Type B pancreatic cell (in vitro differentiated cells): ENCODE data around the gene DNAH8. TPM values are rescaled to one million over a fixed set of nuclear protein-coding genes. Genes with fewer than 3 reads are reported as not detected.

Experiments used
- DNase-seq: peaks from one replicate; pipeline ENCODE4 v3.0.0; 2021; ENCODE audit warnings: mixed read lengths; ENCODE audit not compliant: unreplicated experiment; ENCODE audit errors: extremely low spot score
- H3K27ac Mint-ChIP-seq: 2 replicates; pipeline ENCODE4 v1.8.0; 2021; ENCODE audit warnings: mild to moderate bottlenecking, mixed read lengths
- H3K27me3 Mint-ChIP-seq: 2 replicates; pipeline ENCODE4 v1.8.0; 2021; ENCODE audit warnings: mixed read lengths
- H3K36me3 Mint-ChIP-seq: 2 replicates; pipeline ENCODE4 v1.8.0; 2021; ENCODE audit warnings: mixed read lengths
- H3K4me1 Mint-ChIP-seq: one replicate; pipeline ENCODE4 v1.8.0; 2021; ENCODE audit warnings: mixed read lengths; ENCODE audit not compliant: unreplicated experiment
- H3K4me3 Mint-ChIP-seq: 2 replicates; pipeline ENCODE4 v1.8.0; 2021; ENCODE audit warnings: mild to moderate bottlenecking, mixed read lengths
- H3K9me3 Mint-ChIP-seq: 2 replicates; pipeline ENCODE4 v1.8.0; 2021; ENCODE audit warnings: mixed read lengths
- total RNA-seq: library from RNA; stranded (reverse); gene quantifications from 2 replicates; pipeline ENCODE4 v1.2.1, GENCODE V29; 2021; ENCODE audit warnings: low replicate concordance
- TF ChIP-seq, protein P1 (sequence below): fragments of 200-600 bp; sonication (generic); conservative IDR thresholded peaks from 2 replicates; pipeline ENCODE4 v1.5.0; 2021; ENCODE audit warnings: antibody characterized with exemption, mild to moderate bottlenecking

Gene DNAH8
- total RNA-seq, 1 donor from 2014 or later = 0.05 TPM

DNA sequence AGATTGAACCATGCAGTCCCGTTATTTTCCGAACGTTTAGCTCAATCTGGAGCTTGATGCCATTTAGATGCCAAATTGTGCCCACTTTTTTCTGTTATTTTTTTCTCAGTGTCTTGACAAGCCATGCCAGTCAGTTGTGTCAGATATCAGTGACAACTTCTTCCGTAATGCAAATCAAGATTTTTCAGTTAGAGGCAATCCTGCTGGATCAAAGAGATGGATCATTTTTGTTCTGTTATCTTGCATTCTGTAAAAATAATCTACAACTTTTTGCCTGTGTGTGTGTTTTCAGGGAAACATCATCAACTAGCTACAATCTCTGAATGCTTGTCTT is 302.4 kb downstream of the DNAH8 start:
- Mint-ChIP-seq H3K4me1 (peaks cover 8% of the 10 kb centered on the region), H3K9me3 (peaks cover 7% of the 10 kb centered on the region), H3K27me3 (peaks cover 15% of the 10 kb centered on the region), H3K36me3 (no peaks in the 10 kb centered on the region), H3K4me3 (no peak overlapping the region), H3K27ac (no peak overlapping the region)
- no peak for DNase-seq
- TF ChIP-seq, protein P1, sequence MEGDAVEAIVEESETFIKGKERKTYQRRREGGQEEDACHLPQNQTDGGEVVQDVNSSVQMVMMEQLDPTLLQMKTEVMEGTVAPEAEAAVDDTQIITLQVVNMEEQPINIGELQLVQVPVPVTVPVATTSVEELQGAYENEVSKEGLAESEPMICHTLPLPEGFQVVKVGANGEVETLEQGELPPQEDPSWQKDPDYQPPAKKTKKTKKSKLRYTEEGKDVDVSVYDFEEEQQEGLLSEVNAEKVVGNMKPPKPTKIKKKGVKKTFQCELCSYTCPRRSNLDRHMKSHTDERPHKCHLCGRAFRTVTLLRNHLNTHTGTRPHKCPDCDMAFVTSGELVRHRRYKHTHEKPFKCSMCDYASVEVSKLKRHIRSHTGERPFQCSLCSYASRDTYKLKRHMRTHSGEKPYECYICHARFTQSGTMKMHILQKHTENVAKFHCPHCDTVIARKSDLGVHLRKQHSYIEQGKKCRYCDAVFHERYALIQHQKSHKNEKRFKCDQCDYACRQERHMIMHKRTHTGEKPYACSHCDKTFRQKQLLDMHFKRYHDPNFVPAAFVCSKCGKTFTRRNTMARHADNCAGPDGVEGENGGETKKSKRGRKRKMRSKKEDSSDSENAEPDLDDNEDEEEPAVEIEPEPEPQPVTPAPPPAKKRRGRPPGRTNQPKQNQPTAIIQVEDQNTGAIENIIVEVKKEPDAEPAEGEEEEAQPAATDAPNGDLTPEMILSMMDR = no peak

DNA sequence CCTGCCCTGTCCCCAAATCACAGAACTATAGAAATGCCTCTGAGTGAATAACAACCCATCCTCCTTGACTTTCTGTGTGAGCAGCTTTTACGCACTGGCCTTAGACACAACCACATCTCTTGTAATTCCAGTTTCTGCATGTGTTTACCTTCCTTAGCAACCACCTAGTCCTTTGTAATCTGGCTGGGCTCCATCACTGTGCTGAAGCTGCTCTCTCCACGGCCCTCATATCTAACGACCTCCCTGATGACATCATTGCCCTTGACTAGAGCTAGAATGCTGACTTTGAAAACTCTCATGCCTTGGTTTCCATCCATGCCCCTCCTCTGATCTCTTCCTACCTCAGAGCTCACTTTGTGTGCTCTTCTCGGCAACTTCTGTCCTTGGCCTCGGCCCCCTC is 303.0 kb downstream of the DNAH8 start:
- no peak for DNase-seq
- peaks cover 7% of the 10 kb centered on the region for H3K9me3 Mint-ChIP-seq
- no peak overlapping the region for H3K27ac Mint-ChIP-seq

DNA sequence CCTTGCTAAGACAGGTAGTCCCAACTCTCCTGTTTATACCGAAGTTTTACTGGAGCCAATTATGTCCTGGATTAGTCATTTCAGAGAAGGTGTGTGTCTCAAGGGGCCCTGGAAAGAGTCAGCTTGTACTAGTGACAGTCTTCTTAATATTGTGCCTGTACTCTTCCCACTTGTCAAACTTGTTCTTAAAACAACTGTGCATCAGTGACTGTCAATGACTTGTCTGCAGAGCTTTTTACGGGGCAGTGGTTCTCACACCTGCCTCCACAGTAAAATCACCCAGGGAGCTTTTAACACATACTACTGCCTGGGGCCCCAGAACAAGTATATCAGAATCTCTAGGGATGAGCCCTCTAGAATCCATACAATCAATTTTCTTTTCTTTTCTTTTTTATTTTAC is 305.0 kb downstream of the DNAH8 start:
- H3K4me3 Mint-ChIP-seq = no peak overlapping the region
- no peaks in the 10 kb centered on the region for H3K36me3 Mint-ChIP-seq
- TF ChIP-seq, protein P1 = no peak
- peaks cover 7% of the 10 kb centered on the region for H3K27me3 Mint-ChIP-seq
- no peak for DNase-seq
- no peaks in the 10 kb centered on the region for H3K9me3 Mint-ChIP-seq
- H3K27ac Mint-ChIP-seq = no peak overlapping the region
- H3K4me1 Mint-ChIP-seq = peaks cover 8% of the 10 kb centered on the region

More for the DNA sequence above, 303.0 kb downstream of the DNAH8 start:
- H3K27me3 Mint-ChIP-seq = peaks cover 15% of the 10 kb centered on the region
- H3K4me3 Mint-ChIP-seq = no peak overlapping the region
- TF ChIP-seq, protein P1 = no peak
- peaks cover 8% of the 10 kb centered on the region for H3K4me1 Mint-ChIP-seq
- H3K36me3 Mint-ChIP-seq = no peaks in the 10 kb centered on the region

DNA sequence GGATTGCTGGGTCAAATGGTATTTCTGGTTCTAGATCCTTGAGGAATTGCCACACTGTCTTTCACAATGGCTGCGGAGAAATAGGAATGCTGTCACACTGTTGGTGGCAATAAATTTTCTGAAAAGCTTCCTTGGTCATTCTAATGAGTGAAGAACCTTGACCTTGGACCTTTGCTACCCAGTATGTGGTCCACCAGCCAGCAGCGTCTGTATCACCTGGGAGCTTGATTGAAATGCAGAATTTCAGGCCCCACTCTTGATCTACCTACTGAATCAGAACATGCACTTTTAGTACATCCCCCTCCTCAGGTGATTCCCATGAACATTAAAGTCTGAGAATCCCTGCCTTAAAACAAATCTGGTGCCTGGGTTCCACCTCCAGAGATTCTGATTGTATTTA is 305.9 kb downstream of the DNAH8 start:
- H3K36me3 Mint-ChIP-seq = no peaks in the 10 kb centered on the region
- H3K27me3 Mint-ChIP-seq = peaks cover 4% of the 10 kb centered on the region
- H3K27ac Mint-ChIP-seq = no peak overlapping the region
- TF ChIP-seq, protein P1 = no peak
- no peak overlapping the region for H3K4me3 Mint-ChIP-seq
- peaks cover 9% of the 10 kb centered on the region for H3K4me1 Mint-ChIP-seq
- no peaks in the 10 kb centered on the region for H3K9me3 Mint-ChIP-seq
- DNase-seq = no peak

DNA sequence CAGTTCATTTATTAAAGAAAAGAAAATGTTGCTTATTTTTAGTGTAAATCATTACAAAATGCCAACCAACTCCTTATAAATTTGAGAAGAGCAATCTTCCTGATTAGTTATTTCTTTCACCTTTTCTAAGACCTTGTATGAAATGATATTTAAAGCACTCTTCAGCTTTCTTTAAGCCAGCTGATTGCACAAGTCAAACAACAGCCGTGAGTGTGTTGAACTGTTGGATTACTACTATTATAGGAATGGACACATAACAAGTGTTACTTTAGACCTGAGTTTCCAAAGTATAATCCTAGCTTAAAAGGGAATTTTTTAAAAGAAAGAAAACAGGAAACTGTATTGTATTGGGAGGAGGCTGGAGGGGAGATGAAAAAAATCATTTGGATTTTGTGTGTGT is 306.7 kb downstream of the DNAH8 start:
- Mint-ChIP-seq H3K4me3 (no peak overlapping the region), H3K4me1 (peaks cover 15% of the 10 kb centered on the region), H3K36me3 (no peaks in the 10 kb centered on the region), H3K9me3 (no peaks in the 10 kb centered on the region), H3K27ac (no peak overlapping the region), H3K27me3 (peaks cover 7% of the 10 kb centered on the region)
- DNase-seq = no peak
- TF ChIP-seq, protein P1 = no peak

DNA sequence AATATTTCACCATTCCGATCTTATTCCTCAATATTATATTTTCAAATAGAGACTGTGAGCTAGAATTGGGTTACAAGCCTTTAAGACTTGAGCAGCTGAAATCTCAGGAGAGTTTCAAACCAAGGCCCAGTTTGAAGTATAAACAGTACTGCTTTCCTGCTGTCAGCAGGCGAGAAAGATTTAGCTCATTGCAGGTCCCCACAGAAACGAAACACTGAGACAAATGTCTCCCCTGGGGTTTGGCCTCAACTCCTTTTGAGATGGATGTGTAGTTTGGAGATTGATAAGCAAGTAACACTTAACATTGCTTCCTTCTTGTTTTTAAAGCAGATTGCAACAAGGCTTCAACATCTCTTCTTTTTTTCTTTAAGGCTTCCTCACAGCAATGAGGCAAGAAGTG is 311.1 kb downstream of the DNAH8 start:
- Mint-ChIP-seq H3K36me3 (no peaks in the 10 kb centered on the region), H3K27me3 (peaks cover 10% of the 10 kb centered on the region), H3K4me3 (no peak overlapping the region), H3K9me3 (no peaks in the 10 kb centered on the region), H3K4me1 (peaks cover 30% of the 10 kb centered on the region), H3K27ac (no peak overlapping the region)
- TF ChIP-seq, protein P1 = no peak
- DNase-seq = no peak
